Vagina (tissue), 2 donors: ENCODE results near the gene DACH2. TPM values are rescaled to one million over a fixed set of nuclear protein-coding genes. Genes with fewer than 3 reads are reported as not detected.
"Not testable (repeated sequence)": the region's sequence is repeated elsewhere in the genome, so short reads cannot be mapped to it uniquely, and the experiment has no call there.

Experiments used
- DNase-seq, 2 donors: peaks; one replicate each; pipeline ENCODE4 v3.0.0-alpha.2; 2017; ENCODE audit errors: extremely low spot score in 2 of 2
- H3K27ac ChIP-seq: fragments of 200-600 bp; sonication (generic); one replicate; pipeline ENCODE4 v1.5.1; 2019
- H3K27me3 ChIP-seq: fragments of 200-600 bp; sonication (generic); one replicate; pipeline ENCODE4 v1.5.1; 2019
- H3K36me3 ChIP-seq, 2 donors: fragments of 200-600 bp; sonication (generic); one replicate each; pipeline ENCODE4 v1.5.1; 2017 to 2019
- H3K4me1 ChIP-seq: fragments of 200-600 bp; sonication (generic); one replicate; pipeline ENCODE4 v1.5.1; 2019
- H3K4me3 ChIP-seq, 2 donors: fragments of 200-600 bp; sonication (generic); 1 replicate in 1 of 2; 2 replicates in 1 of 2; pipeline ENCODE4 v1.5.1; 2016 to 2019
- H3K9me3 ChIP-seq: fragments of 200-600 bp; sonication (generic); one replicate; pipeline ENCODE4 v1.5.1; 2019
- POLR2A ChIP-seq, 2 donors: fragments of 450-650 bp; IDR thresholded peaks; one replicate each; pipeline ENCODE4 v1.6.1; 2017; ENCODE audit warnings: antibody characterized with exemption in 2 of 2, mild to moderate bottlenecking in 2 of 2, moderate library complexity in 2 of 2
- POLR2AphosphoS5 ChIP-seq, 2 donors: sonication (generic); formaldehyde crosslinking; IDR thresholded peaks; one replicate each; pipeline ENCODE4 v1.9.0; 2017; ENCODE audit warnings: antibody characterized with exemption in 2 of 2, mild to moderate bottlenecking in 2 of 2, low read depth in 1 of 2; ENCODE audit not compliant: insufficient read depth in 1 of 2
- intact Hi-C: fragments of 100-400 bp; cut with DNase I; formaldehyde crosslinking; loops from one replicate; pipeline ENCODE4 v1.15.1; 2023
- total RNA-seq: library from RNA; depleted of rRNA; stranded (reverse); fragments of >200 nt; gene quantifications from one replicate; pipeline ENCODE4 v1.2.3, GENCODE V29; 2016
- TF ChIP-seq, protein P1 (sequence below), 3 experiments: fragments of 450-650 bp in 2 of 3; fragments of 200-600 bp in 1 of 3; sonication (generic) in 1 of 3; IDR thresholded peaks; one replicate each; pipeline ENCODE4 v1.5.1; 2017 to 2019; ENCODE audit warnings: antibody characterized with exemption in 3 of 3, mild to moderate bottlenecking in 2 of 3, moderate library complexity in 2 of 3

DACH2 gene
- total RNA-seq, 1 donor from 2014 or later, result not detected

DNA sequence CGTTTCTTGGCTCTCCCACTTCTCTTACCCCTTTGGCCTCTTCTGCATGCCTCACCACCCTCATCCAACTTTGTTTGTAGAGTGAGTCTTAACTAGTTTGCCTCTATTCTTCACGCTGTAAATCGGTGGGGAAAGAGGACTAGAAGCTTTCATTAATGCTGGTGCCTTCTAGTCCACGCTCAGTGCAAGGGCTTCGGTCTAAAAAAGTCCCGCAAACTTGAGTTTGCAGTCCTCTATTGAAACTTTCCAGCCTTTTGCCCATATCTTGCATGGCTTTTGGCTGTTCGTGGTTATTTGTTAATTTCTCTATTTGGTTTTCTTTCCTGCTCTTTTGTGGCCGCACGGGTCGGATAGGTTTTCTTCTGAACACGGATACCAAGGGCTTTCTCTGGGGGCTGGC lies 868 bp downstream of the DACH2 start:
- H3K27ac ChIP-seq, result no peak overlapping the region
- no peak for DNase-seq
- no peak for TF ChIP-seq POLR2AphosphoS5 (IDR thresholded peaks at IDR 0.05; ENCODE audit: insufficient read depth in 1 of 2, low read depth in 1 of 2)
- no peak for TF ChIP-seq POLR2A (IDR thresholded peaks at IDR 0.05)
- TF ChIP-seq, protein P1, sequence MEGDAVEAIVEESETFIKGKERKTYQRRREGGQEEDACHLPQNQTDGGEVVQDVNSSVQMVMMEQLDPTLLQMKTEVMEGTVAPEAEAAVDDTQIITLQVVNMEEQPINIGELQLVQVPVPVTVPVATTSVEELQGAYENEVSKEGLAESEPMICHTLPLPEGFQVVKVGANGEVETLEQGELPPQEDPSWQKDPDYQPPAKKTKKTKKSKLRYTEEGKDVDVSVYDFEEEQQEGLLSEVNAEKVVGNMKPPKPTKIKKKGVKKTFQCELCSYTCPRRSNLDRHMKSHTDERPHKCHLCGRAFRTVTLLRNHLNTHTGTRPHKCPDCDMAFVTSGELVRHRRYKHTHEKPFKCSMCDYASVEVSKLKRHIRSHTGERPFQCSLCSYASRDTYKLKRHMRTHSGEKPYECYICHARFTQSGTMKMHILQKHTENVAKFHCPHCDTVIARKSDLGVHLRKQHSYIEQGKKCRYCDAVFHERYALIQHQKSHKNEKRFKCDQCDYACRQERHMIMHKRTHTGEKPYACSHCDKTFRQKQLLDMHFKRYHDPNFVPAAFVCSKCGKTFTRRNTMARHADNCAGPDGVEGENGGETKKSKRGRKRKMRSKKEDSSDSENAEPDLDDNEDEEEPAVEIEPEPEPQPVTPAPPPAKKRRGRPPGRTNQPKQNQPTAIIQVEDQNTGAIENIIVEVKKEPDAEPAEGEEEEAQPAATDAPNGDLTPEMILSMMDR (IDR thresholded peaks at IDR 0.05), result no peak
- H3K9me3 ChIP-seq, result no peaks in the 10 kb centered on the region
- intact Hi-C loops, result no loop called here
- peak overlapping the region in 1 of 2 donors; percentile 42 for H3K4me3 ChIP-seq
- no peaks in the 10 kb centered on the region for H3K27me3 ChIP-seq
- peaks cover 18% of the 10 kb centered on the region for H3K4me1 ChIP-seq
- no peaks in the 10 kb centered on the region for H3K36me3 ChIP-seq

DNA sequence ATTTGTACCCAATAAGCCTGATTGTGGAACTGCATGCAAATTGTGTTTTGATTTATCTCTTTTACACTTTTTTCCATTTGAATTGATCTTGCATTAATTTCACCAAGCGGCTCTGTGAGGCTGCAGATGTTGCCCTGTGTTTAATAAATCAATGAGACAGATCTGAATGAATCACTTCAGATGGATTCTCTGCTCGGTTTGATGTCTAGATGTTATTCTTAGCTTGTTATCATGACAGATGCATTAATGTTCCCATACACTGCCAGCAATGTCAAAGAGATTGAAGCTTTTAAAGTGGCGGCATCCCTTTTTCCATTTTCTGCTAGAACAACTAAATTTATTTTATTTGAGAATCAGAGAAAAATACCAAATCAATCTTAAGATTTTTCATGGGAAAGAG lies 6.3 kb downstream of the DACH2 start:
- TF ChIP-seq POLR2AphosphoS5 (IDR thresholded peaks at IDR 0.05; ENCODE audit: insufficient read depth in 1 of 2, low read depth in 1 of 2) (no peak), POLR2A (IDR thresholded peaks at IDR 0.05) (no peak)
- TF ChIP-seq, protein P1 (IDR thresholded peaks at IDR 0.05), result no peak
- H3K9me3 ChIP-seq, result no peaks in the 10 kb centered on the region
- H3K27me3 ChIP-seq, result no peaks in the 10 kb centered on the region

DNA sequence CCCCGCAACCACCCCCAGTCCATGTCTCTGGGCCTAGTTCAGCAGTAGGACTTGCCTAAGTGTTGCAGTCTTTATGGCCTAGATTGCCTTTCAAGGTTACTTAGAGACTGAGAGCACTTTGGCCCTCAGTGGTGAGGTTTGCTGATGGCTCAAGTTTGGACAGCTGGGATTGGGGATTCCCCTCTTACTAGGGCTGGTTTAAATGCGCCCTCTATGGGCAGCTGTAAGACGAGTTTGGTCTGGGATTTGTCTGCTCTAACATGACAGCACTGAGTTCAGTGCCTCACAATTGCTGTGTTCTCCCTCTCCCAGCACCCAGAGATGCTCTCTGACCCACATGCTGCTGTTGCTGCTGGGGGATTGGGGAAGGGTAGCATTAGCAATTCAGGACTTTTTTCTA lies 23.1 kb downstream of the DACH2 start:
- H3K9me3 ChIP-seq, result no peaks in the 10 kb centered on the region

More for the DNA sequence above, 6.3 kb downstream of the DACH2 start:
- Histone ChIP-seq H3K4me3 (no peak overlapping the region), H3K4me1 (peaks cover 2% of the 10 kb centered on the region), H3K27ac (no peak overlapping the region), H3K36me3 (no peaks in the 10 kb centered on the region)
- intact Hi-C loops, result no loop called here
- no peak for DNase-seq

DNA sequence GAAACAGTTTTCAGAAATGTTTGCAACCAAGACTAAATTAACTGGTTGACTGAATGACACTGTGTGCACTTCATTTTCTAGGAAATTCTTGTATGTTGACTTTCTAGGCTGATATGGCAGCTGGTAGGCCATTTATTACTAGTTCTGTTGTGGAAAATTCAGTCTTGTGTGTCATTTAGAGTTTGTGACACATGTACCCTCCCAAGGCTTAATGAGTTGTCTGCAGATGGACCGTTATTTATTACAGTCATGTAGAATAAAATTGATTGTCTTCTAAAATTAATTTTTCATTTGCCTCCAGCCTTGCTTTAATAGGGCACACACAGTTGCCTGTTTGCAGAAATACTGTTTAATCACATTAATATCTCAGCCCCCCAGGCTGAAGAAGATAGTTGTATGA lies 30.7 kb downstream of the DACH2 start:
- no peaks in the 10 kb centered on the region for H3K4me1 ChIP-seq
- TF ChIP-seq POLR2A (IDR thresholded peaks at IDR 0.05) (no peak), POLR2AphosphoS5 (IDR thresholded peaks at IDR 0.05; ENCODE audit: insufficient read depth in 1 of 2, low read depth in 1 of 2) (no peak)
- TF ChIP-seq, protein P1 (IDR thresholded peaks at IDR 0.05), result no peak
- H3K4me3 ChIP-seq, result no peak overlapping the region
- no peaks in the 10 kb centered on the region for H3K27me3 ChIP-seq
- H3K27ac ChIP-seq, result no peak overlapping the region
- no peaks in the 10 kb centered on the region for H3K9me3 ChIP-seq
- intact Hi-C loops, result no loop called here
- no peaks in the 10 kb centered on the region for H3K36me3 ChIP-seq
- DNase-seq, result no peak

More for the DNA sequence above, 23.1 kb downstream of the DACH2 start:
- H3K36me3 ChIP-seq, result no peaks in the 10 kb centered on the region
- no peak overlapping the region for H3K4me3 ChIP-seq
- intact Hi-C loops, result no loop called here
- H3K4me1 ChIP-seq, result no peaks in the 10 kb centered on the region
- no peak overlapping the region for H3K27ac ChIP-seq
- no peaks in the 10 kb centered on the region for H3K27me3 ChIP-seq
- TF ChIP-seq, protein P1 (IDR thresholded peaks at IDR 0.05), result no peak
- DNase-seq, result no peak

DNA sequence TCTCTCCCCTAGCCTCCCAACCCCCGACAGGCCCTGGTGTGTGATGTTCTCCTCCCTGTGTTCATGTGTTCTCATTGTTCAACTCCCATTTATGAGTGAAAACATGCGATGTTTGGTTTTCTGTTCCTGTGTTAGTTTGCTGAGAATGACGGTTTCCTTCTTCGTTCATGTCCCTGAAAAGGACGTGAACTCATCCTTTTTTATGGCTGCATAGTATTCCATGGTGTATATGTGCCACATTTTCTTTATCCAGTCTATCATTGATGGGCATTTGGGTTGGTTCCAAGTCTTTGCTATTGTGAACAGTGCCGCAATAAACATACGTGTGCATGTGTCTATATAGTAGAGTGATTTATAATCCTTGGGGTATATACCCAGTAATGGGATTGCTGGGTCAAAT lies 33.1 kb downstream of the DACH2 start:
- intact Hi-C loops, H3K4me3 ChIP-seq, H3K36me3 ChIP-seq, H3K4me1 ChIP-seq, DNase-seq, H3K9me3 ChIP-seq, H3K27me3 ChIP-seq, H3K27ac ChIP-seq: not testable (repeated sequence)

DNA sequence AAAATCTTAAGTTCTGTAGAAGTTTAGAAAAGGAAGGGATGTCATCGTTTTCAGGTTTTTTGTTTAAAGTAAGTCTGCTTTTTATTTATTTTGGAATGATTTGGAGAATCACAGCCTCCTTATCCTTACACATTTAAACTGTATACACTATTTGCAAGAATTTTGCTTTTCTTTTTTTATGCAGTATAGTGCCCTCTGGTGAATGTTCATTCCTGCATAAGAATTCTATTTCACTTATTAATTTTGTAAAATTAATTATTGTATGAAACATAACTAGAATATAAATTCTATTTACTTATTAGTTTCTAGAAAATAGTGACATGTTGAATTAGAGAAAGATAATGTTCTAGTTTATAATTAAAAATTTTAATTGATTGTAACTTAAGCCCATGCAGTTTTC lies 44.6 kb downstream of the DACH2 start:
- H3K4me3 ChIP-seq, result no peak overlapping the region
- H3K36me3 ChIP-seq, result no peaks in the 10 kb centered on the region
- no peaks in the 10 kb centered on the region for H3K9me3 ChIP-seq
- no peak for DNase-seq
- intact Hi-C loops, result no loop called here
- TF ChIP-seq POLR2A (IDR thresholded peaks at IDR 0.05) (no peak), POLR2AphosphoS5 (IDR thresholded peaks at IDR 0.05; ENCODE audit: insufficient read depth in 1 of 2, low read depth in 1 of 2) (no peak)
- TF ChIP-seq, protein P1 (IDR thresholded peaks at IDR 0.05), result no peak
- no peak overlapping the region for H3K27ac ChIP-seq
- H3K27me3 ChIP-seq, result no peaks in the 10 kb centered on the region
- no peaks in the 10 kb centered on the region for H3K4me1 ChIP-seq
